ENCODE results near the gene NMNAT2.
"Not testable (repeated sequence)": the region's sequence is repeated elsewhere in the genome, so short reads cannot be mapped to it uniquely, and the experiment has no call there.

DNA sequence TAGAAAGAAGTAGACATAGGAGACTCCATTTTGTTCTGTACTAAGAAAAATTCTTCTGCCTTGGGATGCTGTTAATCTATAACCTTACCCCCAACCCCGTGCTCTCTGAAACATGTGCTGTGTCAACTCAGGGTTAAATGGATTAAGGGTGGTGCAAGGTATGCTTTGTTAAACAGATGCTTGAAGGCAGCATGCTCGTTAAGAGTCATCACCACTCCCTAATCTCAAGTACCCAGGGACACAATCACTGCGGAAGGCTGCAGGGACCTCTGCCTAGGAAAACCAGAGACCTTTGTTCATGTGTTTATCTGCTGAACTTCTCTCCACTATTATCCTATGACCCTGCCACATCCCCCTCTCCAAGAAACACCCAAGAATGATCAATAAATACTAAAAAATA lies 9.4 kb upstream of the NMNAT2 start:
- not testable (repeated sequence) for TF ChIP-seq POLR2A (IDR thresholded peaks at IDR 0.05; ENCODE audit: low read depth, low read length); MAX (IDR thresholded peaks at IDR 0.05; ENCODE audit: insufficient read depth, insufficient read length); CTCF (IDR thresholded peaks at IDR 0.05; ENCODE audit: extremely low read depth in 1 of 2, insufficient read depth in 1 of 2, low read depth in 1 of 2, low read length in 2 of 2)
